Measurements from ENCODE around the gene CBLIF. TPM values are rescaled to one million over a fixed set of nuclear protein-coding genes. Genes with fewer than 3 reads are reported as not detected.

Gene CBLIF
- total RNA-seq, 1 donor from 2014 or later, result 17.9 TPM

DNA sequence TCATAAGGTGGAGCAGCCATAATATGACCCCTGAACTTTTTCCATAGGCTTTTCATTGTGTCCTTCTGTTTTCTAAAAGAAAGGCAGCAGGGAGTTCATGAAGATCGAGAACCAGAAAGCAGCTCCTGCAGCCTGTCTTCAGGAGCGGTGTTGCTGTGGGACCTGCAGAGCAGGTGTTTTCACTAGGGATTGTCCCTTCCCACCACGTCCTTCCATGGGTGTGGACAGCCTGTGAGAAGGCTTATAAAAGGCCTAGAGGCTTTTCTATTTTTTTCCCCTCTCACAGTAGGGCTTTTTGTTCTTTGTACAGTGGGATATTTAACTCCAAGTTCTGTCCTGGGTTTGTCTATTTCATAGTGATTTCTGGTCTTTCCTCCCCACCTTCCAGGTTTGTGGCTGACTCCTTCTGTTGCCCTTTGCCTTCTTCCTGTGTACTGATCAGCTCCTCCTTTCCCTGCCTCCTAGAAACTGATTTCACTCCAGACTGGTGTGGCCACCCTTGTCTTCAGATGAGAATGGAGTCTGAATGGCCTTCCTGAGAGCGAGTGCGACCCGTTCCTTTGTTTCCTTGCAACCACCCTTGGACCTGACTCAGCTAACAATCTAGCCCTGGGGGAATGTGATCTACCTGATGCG lies 44.8 kb downstream of the CBLIF start:
- Mint-ChIP-seq H3K27me3 (no peaks in the 10 kb centered on the region), H3K9me3 (ENCODE audit: low read depth) (no peaks in the 10 kb centered on the region), H3K4me3 (ENCODE audit: low read depth) (no peak overlapping the region), H3K4me1 (ENCODE audit: low read depth) (no peaks in the 10 kb centered on the region), H3K27ac (peak overlapping the region; percentile 62), H3K36me3 (ENCODE audit: insufficient read depth) (peaks cover 28% of the 10 kb centered on the region)
- TF ChIP-seq, protein P1, sequence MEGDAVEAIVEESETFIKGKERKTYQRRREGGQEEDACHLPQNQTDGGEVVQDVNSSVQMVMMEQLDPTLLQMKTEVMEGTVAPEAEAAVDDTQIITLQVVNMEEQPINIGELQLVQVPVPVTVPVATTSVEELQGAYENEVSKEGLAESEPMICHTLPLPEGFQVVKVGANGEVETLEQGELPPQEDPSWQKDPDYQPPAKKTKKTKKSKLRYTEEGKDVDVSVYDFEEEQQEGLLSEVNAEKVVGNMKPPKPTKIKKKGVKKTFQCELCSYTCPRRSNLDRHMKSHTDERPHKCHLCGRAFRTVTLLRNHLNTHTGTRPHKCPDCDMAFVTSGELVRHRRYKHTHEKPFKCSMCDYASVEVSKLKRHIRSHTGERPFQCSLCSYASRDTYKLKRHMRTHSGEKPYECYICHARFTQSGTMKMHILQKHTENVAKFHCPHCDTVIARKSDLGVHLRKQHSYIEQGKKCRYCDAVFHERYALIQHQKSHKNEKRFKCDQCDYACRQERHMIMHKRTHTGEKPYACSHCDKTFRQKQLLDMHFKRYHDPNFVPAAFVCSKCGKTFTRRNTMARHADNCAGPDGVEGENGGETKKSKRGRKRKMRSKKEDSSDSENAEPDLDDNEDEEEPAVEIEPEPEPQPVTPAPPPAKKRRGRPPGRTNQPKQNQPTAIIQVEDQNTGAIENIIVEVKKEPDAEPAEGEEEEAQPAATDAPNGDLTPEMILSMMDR (IDR thresholded peaks at IDR 0.05; ENCODE audit: unreplicated experiment), result no peak
- DNase-seq (ENCODE audit: low spot score, unreplicated experiment), result no peak

DNA sequence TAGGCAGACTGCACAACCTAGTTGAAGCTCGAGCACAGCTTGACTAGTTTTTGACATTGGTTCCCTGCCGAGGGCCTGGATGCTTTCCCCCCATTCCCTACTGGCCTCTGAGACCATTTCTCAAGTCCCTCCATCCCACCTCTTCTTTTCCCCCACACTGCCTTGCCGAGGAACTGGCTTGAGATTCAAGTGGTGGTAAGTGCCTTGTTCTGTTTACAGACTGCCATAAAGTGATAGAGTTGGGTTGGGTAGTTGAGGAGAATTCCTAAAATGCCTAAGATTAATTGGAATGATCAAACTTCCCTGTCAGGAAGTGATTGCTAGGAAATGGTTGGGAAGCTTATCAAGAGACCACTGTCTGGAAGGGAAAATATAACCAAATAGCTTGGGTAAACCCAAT lies 50.9 kb downstream of the CBLIF start:
- Mint-ChIP-seq H3K9me3 (ENCODE audit: low read depth) (no peaks in the 10 kb centered on the region), H3K4me1 (ENCODE audit: low read depth) (no peaks in the 10 kb centered on the region), H3K4me3 (ENCODE audit: low read depth) (no peak overlapping the region), H3K27ac (no peak overlapping the region), H3K36me3 (ENCODE audit: insufficient read depth) (peaks cover 36% of the 10 kb centered on the region), H3K27me3 (no peaks in the 10 kb centered on the region)
- no peak for DNase-seq (ENCODE audit: low spot score, unreplicated experiment)
- TF ChIP-seq, protein P1 (IDR thresholded peaks at IDR 0.05; ENCODE audit: unreplicated experiment), result no peak

DNA sequence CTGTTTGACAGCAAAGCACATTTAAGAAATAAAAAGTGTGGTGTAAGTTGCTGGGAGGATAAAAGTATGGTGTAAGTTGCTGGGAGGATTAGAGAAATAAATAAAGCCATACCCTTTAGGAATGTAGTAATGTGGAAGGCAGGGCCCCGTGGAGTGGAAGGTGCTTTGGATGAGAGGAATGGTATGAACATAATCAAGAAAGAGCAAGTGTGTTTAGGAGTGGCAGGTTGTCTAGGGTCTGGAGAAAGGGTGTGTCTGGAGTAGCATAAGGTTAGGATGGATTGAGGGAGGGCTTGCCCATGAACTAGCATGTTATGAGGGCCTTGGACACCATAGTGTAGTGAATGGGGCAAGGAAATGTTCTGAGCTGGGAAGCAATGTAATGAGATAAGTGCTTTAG lies 52.8 kb downstream of the CBLIF start:
- Mint-ChIP-seq H3K27ac (peak overlapping the region; percentile 11), H3K27me3 (no peaks in the 10 kb centered on the region), H3K4me3 (ENCODE audit: low read depth) (no peak overlapping the region), H3K9me3 (ENCODE audit: low read depth) (no peaks in the 10 kb centered on the region), H3K4me1 (ENCODE audit: low read depth) (peaks cover under 1% of the 10 kb centered on the region), H3K36me3 (ENCODE audit: insufficient read depth) (peaks cover 44% of the 10 kb centered on the region)
- no peak for DNase-seq (ENCODE audit: low spot score, unreplicated experiment)
- TF ChIP-seq, protein P1 (IDR thresholded peaks at IDR 0.05; ENCODE audit: unreplicated experiment), result no peak

DNA sequence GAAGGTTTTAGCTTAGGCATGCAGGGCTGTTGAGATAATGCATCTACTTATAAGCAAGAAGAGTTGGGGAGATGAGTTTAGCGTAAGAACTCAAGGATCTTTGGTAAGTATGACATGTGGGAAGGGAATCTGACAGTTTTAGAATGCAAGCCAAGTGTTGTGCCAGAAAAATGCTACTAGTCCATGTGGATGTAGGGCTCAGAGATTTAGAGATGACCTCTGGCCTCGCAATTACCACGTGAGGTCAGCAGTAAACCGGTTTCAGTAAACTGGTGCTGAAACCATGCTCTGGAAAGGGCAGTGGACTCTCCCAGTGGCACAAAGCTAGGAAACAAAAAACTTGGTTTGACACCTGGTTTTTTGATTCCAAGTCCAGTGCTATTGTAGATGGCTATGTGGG lies 53.7 kb downstream of the CBLIF start:
- Mint-ChIP-seq H3K36me3 (ENCODE audit: insufficient read depth) (peaks cover 42% of the 10 kb centered on the region), H3K27ac (no peak overlapping the region), H3K4me3 (ENCODE audit: low read depth) (no peak overlapping the region), H3K4me1 (ENCODE audit: low read depth) (peaks cover 9% of the 10 kb centered on the region), H3K9me3 (ENCODE audit: low read depth) (no peaks in the 10 kb centered on the region), H3K27me3 (no peaks in the 10 kb centered on the region)
- DNase-seq (ENCODE audit: low spot score, unreplicated experiment), result no peak
- TF ChIP-seq, protein P1 (IDR thresholded peaks at IDR 0.05; ENCODE audit: unreplicated experiment), result no peak

DNA sequence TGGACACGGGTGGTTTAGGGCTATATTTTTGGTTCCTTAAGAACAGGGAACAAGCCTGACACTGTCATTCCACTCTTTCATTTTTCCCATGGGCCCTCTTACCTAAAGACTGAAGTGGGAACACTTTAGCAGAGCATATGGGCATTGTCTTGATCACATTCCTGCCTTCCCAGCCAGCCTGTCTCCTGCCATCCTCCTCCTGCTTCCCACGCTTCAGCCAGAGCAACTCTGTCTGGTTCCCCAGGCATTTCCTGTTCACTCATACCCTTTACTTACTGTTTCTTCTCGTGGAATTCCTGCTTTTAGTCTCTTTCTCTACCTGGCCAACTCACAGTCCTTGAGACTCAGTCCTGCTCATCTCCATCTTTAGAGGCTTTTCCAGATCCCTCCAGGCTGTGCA lies 57.5 kb downstream of the CBLIF start:
- DNase-seq (ENCODE audit: low spot score, unreplicated experiment), result no peak
- Mint-ChIP-seq H3K27ac (peak overlapping the region; percentile 77), H3K27me3 (no peaks in the 10 kb centered on the region), H3K9me3 (ENCODE audit: low read depth) (peaks cover 6% of the 10 kb centered on the region), H3K4me1 (ENCODE audit: low read depth) (peaks cover 12% of the 10 kb centered on the region), H3K36me3 (ENCODE audit: insufficient read depth) (peaks cover 40% of the 10 kb centered on the region), H3K4me3 (ENCODE audit: low read depth) (no peak overlapping the region)
- TF ChIP-seq, protein P1 (IDR thresholded peaks at IDR 0.05; ENCODE audit: unreplicated experiment), result no peak
